Endometrial microvascular endothelial cells (primary cell): Measurements from ENCODE around the gene SLC39A7. TPM values are rescaled to one million over a fixed set of nuclear protein-coding genes. Genes with fewer than 3 reads are reported as not detected.

Source experiments
- total RNA-seq: library from RNA; depleted of rRNA; stranded (reverse); fragments of >200 nt; gene quantifications from one replicate; pipeline ENCODE4 v1.2.3, GENCODE V29; 2015; ENCODE audit errors: inconsistent ontology term

Gene SLC39A7
- total RNA-seq, 1 donor from 2014 or later: 102 TPM

Other genes starting within 250 kb of the SLC39A7 start
- gene HLA-DMA, start 247.8 kb upstream of the SLC39A7 start, total RNA-seq: 7.3 TPM
- 105 TPM for gene BRD2, start 232.3 kb upstream of the SLC39A7 start, total RNA-seq
- not detected for gene HLA-DOA, start 191.3 kb upstream of the SLC39A7 start, total RNA-seq
- gene HLA-DPA1, start 127.2 kb upstream of the SLC39A7 start, total RNA-seq: 8.6 TPM
- 36.7 TPM for gene HLA-DPB1, start 124.9 kb upstream of the SLC39A7 start, total RNA-seq
- not detected for gene COL11A2, start 8.4 kb upstream of the SLC39A7 start, total RNA-seq
- 19.3 TPM for gene RXRB, start 202 bp upstream of the SLC39A7 start, total RNA-seq
- 6.0 TPM for gene HSD17B8, start 3.8 kb downstream of the SLC39A7 start, total RNA-seq
- gene RING1, start 7.6 kb downstream of the SLC39A7 start, total RNA-seq: 9.3 TPM
- gene VPS52, start 71.0 kb downstream of the SLC39A7 start, total RNA-seq: 43.4 TPM
- gene RPS18, start 71.2 kb downstream of the SLC39A7 start, total RNA-seq: 3,623 TPM
- gene B3GALT4, start 76.3 kb downstream of the SLC39A7 start, total RNA-seq: 4.0 TPM
- gene WDR46, start 88.4 kb downstream of the SLC39A7 start, total RNA-seq: 75.1 TPM
- gene PFDN6, start 88.7 kb downstream of the SLC39A7 start, total RNA-seq: 59.0 TPM
- 40.3 TPM for gene RGL2, start 98.1 kb downstream of the SLC39A7 start, total RNA-seq
- 112 TPM for gene TAPBP, start 113.2 kb downstream of the SLC39A7 start, total RNA-seq
- gene ZBTB22, start 116.9 kb downstream of the SLC39A7 start, total RNA-seq: 29.3 TPM
- 44.5 TPM for gene DAXX, start 122.1 kb downstream of the SLC39A7 start, total RNA-seq
- 55.4 TPM for gene KIFC1, start 191.0 kb downstream of the SLC39A7 start, total RNA-seq
- 20.3 TPM for gene PHF1, start 210.1 kb downstream of the SLC39A7 start, total RNA-seq
- gene CUTA, start 217.2 kb downstream of the SLC39A7 start, total RNA-seq: 117 TPM
- gene SYNGAP1, start 219.2 kb downstream of the SLC39A7 start, total RNA-seq: 1.7 TPM